ENCODE data around the gene EIF2S3. TPM values are rescaled to one million over a fixed set of nuclear protein-coding genes. Genes with fewer than 3 reads are reported as not detected.

EIF2S3 gene
- total RNA-seq, 1 experiment from 2014 or later = 225 TPM

- no peak for DNase-seq (ENCODE audit: low spot score)
- intact Hi-C loops (cut with micrococcal nuclease; ENCODE audit: unreplicated experiment) = no loop called here
- Histone ChIP-seq H3K27ac (ENCODE audit: low read depth, low read length, poor library complexity, severe bottlenecking) (no peak overlapping the region), H3K36me3 (ENCODE audit: insufficient read depth, low read length, poor library complexity, severe bottlenecking) (no peaks in the 10 kb centered on the region), H3K4me1 (ENCODE audit: insufficient read depth, low read length, poor library complexity, severe bottlenecking) (no peaks in the 10 kb centered on the region), H3K4me3 (ENCODE audit: low read depth, low read length, poor library complexity, severe bottlenecking) (no peak overlapping the region), H3K9me3 (ENCODE audit: low read depth, low read length, poor library complexity, severe bottlenecking) (no peaks in the 10 kb centered on the region), H3K27me3 (replicated peaks; ENCODE audit: insufficient read depth, low read depth, low read length, poor library complexity) (peaks cover 7% of the 10 kb centered on the region)
- POLR2A ChIA-PET (ENCODE audit: low non-redundant PET) = no interaction called here
- BruUV-seq (replicated peaks) = no TSS peak
- CTCF ChIA-PET = no interaction called here
- TF ChIP-seq, protein P1, sequence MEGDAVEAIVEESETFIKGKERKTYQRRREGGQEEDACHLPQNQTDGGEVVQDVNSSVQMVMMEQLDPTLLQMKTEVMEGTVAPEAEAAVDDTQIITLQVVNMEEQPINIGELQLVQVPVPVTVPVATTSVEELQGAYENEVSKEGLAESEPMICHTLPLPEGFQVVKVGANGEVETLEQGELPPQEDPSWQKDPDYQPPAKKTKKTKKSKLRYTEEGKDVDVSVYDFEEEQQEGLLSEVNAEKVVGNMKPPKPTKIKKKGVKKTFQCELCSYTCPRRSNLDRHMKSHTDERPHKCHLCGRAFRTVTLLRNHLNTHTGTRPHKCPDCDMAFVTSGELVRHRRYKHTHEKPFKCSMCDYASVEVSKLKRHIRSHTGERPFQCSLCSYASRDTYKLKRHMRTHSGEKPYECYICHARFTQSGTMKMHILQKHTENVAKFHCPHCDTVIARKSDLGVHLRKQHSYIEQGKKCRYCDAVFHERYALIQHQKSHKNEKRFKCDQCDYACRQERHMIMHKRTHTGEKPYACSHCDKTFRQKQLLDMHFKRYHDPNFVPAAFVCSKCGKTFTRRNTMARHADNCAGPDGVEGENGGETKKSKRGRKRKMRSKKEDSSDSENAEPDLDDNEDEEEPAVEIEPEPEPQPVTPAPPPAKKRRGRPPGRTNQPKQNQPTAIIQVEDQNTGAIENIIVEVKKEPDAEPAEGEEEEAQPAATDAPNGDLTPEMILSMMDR (conservative IDR thresholded peaks at IDR 0.05; ENCODE audit: low read depth, low read length) = no peak
- TF ChIP-seq EZH2 (IDR thresholded peaks at IDR 0.05; ENCODE audit: borderline replicate concordance, low read depth, low read length, poor library complexity, severe bottlenecking) = no peak
Measured at GRCh38 chrX:24099394-24099793, 44.6 kb downstream of the EIF2S3 start.

DNA sequence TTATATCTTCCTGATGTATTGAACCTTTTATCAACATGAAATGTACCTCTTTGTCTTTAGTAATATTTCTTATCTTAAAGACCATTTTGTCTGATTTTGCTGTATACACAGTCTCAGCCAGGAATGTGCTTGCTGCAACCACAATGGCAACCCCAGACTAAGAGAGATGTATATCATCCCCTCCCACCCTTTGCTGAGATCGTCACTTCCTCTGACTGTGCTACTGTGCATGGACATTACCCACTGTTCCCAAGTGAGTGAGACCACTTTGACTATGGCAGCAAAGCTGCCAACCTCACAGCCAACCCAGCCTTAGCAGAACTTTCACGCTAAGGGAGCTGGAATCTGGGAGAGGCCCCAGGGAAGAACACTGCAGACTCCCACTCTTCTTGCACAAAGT is 46.0 kb downstream of the EIF2S3 start:
- H3K27ac ChIP-seq (ENCODE audit: low read depth, low read length, poor library complexity, severe bottlenecking) = no peak overlapping the region
- intact Hi-C loops (cut with micrococcal nuclease; ENCODE audit: unreplicated experiment) = no loop called here
- no TSS peak for BruUV-seq (replicated peaks)
- POLR2A ChIA-PET (ENCODE audit: low non-redundant PET) = no interaction called here
- no peaks in the 10 kb centered on the region for H3K4me1 ChIP-seq (ENCODE audit: insufficient read depth, low read length, poor library complexity, severe bottlenecking)
- H3K36me3 ChIP-seq (ENCODE audit: insufficient read depth, low read length, poor library complexity, severe bottlenecking) = no peaks in the 10 kb centered on the region
- H3K27me3 ChIP-seq (replicated peaks; ENCODE audit: insufficient read depth, low read depth, low read length, poor library complexity) = peaks cover 7% of the 10 kb centered on the region
- CTCF ChIA-PET = no interaction called here
- peak; percentile 18 for DNase-seq (ENCODE audit: low spot score)
- no peak overlapping the region for H3K4me3 ChIP-seq (ENCODE audit: low read depth, low read length, poor library complexity, severe bottlenecking)
- no peaks in the 10 kb centered on the region for H3K9me3 ChIP-seq (ENCODE audit: low read depth, low read length, poor library complexity, severe bottlenecking)
- TF ChIP-seq EZH2 (IDR thresholded peaks at IDR 0.05; ENCODE audit: borderline replicate concordance, low read depth, low read length, poor library complexity, severe bottlenecking) = no peak
- TF ChIP-seq, protein P1 (conservative IDR thresholded peaks at IDR 0.05; ENCODE audit: low read depth, low read length) = no peak

DNA sequence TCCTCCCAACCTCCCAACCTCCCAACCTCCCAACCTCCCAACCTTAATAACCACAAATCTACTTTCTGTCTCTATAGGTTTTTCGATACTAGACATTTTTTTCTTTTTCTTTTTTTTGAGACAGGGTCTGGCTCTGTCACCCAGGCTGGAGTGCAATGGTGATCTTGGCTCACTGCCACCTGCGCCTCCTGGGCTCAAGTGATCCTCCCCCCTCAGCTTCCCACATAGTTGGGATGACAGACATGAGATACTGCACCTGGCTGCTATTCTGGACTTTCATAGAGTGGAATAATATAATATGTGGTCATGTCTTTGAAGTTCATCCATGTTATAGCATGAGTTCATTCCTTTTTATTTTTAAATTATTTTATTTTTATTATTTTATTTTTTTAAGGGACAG is 55.3 kb downstream of the EIF2S3 start:
- CTCF ChIA-PET = no interaction called here
- no peak for DNase-seq (ENCODE audit: low spot score)
- H3K27ac ChIP-seq (ENCODE audit: low read depth, low read length, poor library complexity, severe bottlenecking) = no peak overlapping the region
- H3K9me3 ChIP-seq (ENCODE audit: low read depth, low read length, poor library complexity, severe bottlenecking) = no peaks in the 10 kb centered on the region
- no peak overlapping the region for H3K4me3 ChIP-seq (ENCODE audit: low read depth, low read length, poor library complexity, severe bottlenecking)
- intact Hi-C loops (cut with micrococcal nuclease; ENCODE audit: unreplicated experiment) = no loop called here
- H3K36me3 ChIP-seq (ENCODE audit: insufficient read depth, low read length, poor library complexity, severe bottlenecking) = no peaks in the 10 kb centered on the region
- H3K27me3 ChIP-seq (replicated peaks; ENCODE audit: insufficient read depth, low read depth, low read length, poor library complexity) = peaks cover 7% of the 10 kb centered on the region
- H3K4me1 ChIP-seq (ENCODE audit: insufficient read depth, low read length, poor library complexity, severe bottlenecking) = no peaks in the 10 kb centered on the region
- TF ChIP-seq, protein P1 (conservative IDR thresholded peaks at IDR 0.05; ENCODE audit: low read depth, low read length) = no peak
- TF ChIP-seq EZH2 (IDR thresholded peaks at IDR 0.05; ENCODE audit: borderline replicate concordance, low read depth, low read length, poor library complexity, severe bottlenecking) = no peak
- POLR2A ChIA-PET (ENCODE audit: low non-redundant PET) = no interaction called here
- no TSS peak for BruUV-seq (replicated peaks)

Data from A673 (cell line).